GM23338 (cell line): ENCODE data around the gene JOSD1.

Source experiments
- CREB1 ChIP-seq: fragments of 250-450 bp; sonication (Bioruptor Pico); IDR thresholded peaks from 2 replicates; pipeline ENCODE4 v1.5.0; 2020; ENCODE audit warnings: low read depth, mild to moderate bottlenecking, moderate library complexity
- CTCF ChIP-seq, 2 experiments: fragments of 200-600 bp in 1 of 2; sonication (generic) in 1 of 2; conservative IDR thresholded peaks; 2 replicates each; pipeline versions ENCODE4 v1.5.1 to v1.6.1; 2016 to 2017; ENCODE audit warnings: antibody characterized with exemption in 2 of 2, low read depth in 2 of 2, mild to moderate bottlenecking in 2 of 2, moderate library complexity in 1 of 2
- EZH2 ChIP-seq: fragments of 200-600 bp; sonication (generic); IDR thresholded peaks from one replicate; pipeline ENCODE4 v1.8.0; 2017; ENCODE audit warnings: antibody characterized with exemption, mild to moderate bottlenecking, low read depth; ENCODE audit not compliant: unreplicated experiment
- EZH2phosphoT487 ChIP-seq: fragments of 200-600 bp; sonication (generic); IDR thresholded peaks from one replicate; pipeline ENCODE4 v1.8.1; 2018; ENCODE audit warnings: antibody characterized with exemption; ENCODE audit not compliant: unreplicated experiment
- JUNB ChIP-seq: IDR thresholded peaks from one replicate; pipeline ENCODE4 v1.6.1; 2016; ENCODE audit warnings: antibody characterized with exemption; ENCODE audit not compliant: unreplicated experiment
- NANOG ChIP-seq: IDR thresholded peaks from 2 replicates; pipeline ENCODE4 v1.6.1; 2016; ENCODE audit warnings: antibody characterized with exemption, borderline replicate concordance
- POLR2AphosphoS5 ChIP-seq: IDR thresholded peaks from 2 replicates; pipeline ENCODE4 v1.6.1; 2016; ENCODE audit warnings: antibody characterized with exemption, low read depth
- REST ChIP-seq: IDR thresholded peaks from one replicate; pipeline ENCODE4 v1.6.1; 2018; ENCODE audit warnings: antibody characterized with exemption; ENCODE audit not compliant: unreplicated experiment
- STAT1 ChIP-seq: IDR thresholded peaks from one replicate; pipeline ENCODE4 v1.6.1; 2016; ENCODE audit warnings: antibody characterized with exemption; ENCODE audit not compliant: unreplicated experiment
- ZNF114 ChIP-seq: fragments of 250-450 bp; sonication (Bioruptor Pico); IDR thresholded peaks from 2 replicates; pipeline ENCODE4 v1.5.0; 2020; ENCODE audit warnings: mild to moderate bottlenecking, moderate library complexity

DNA sequence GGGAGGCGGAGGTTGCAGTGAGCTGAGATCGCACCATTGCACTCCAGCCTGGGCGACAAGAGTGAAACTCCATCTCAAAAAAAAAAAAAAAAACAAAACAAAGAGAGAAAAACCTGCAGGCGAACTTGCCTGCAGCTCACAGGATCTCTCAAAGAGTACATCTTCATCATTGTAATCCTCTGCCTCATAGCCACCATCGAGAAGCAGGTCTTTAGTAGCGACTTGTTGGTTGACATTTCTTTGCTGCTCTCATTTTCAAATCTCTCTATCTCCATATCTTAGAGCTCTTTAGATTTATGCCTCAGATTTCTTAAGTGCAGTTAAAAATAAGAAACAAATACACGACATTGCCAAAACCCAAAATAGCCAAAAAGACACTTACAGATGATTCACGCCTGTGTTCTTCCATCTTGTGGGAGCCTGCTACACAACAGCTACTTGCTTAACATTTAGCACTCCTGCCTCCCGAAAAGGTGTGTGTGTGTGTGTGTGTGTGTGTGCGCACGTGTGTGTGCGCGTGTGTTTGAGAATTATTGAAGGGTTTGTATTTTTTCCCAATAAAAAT, 59.2 kb downstream of the JOSD1 start:
- TF ChIP-seq CTCF (conservative IDR thresholded peaks at IDR 0.05; ENCODE audit: low read depth in 2 of 2), result no peak
- TF ChIP-seq CREB1 (CRISPR knock-in tag), result no peak
- no peak for TF ChIP-seq POLR2AphosphoS5
- TF ChIP-seq EZH2, result no peak
- no peak for TF ChIP-seq ZNF114 (CRISPR knock-in tag)
- TF ChIP-seq STAT1, result no peak
- no peak for TF ChIP-seq EZH2phosphoT487
- no peak for TF ChIP-seq JUNB
- no peak for TF ChIP-seq NANOG
- no peak for TF ChIP-seq REST
